ENCODE measurements around the gene OR2T12.
"Not testable (repeated sequence)": the region's sequence is repeated elsewhere in the genome, so short reads cannot be mapped to it uniquely, and the experiment has no call there.

Gene OR2T12, protein sequence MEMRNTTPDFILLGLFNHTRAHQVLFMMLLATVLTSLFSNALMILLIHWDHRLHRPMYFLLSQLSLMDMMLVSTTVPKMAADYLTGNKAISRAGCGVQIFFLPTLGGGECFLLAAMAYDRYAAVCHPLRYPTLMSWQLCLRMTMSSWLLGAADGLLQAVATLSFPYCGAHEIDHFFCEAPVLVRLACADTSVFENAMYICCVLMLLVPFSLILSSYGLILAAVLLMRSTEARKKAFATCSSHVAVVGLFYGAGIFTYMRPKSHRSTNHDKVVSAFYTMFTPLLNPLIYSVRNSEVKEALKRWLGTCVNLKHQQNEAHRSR

GRCh38 chr1:248303324-248303723 is at the start of gene OR2T12:
Gene OR2T12 (minus strand): TSS chr1:248303424. CDS start chr1:248295578, 7,846 bp downstream.
- no peak for DNase-seq

- DNase-seq: no peak
These were observed 45.3 kb upstream of the OR2T12 start, which contains the start of gene OR14C36 for GRCh38 chr1:248348475-248348874. Gene OR14C36 (plus strand): TSS chr1:248348775. CDS start chr1:248348775, 0 bp downstream.

DNA sequence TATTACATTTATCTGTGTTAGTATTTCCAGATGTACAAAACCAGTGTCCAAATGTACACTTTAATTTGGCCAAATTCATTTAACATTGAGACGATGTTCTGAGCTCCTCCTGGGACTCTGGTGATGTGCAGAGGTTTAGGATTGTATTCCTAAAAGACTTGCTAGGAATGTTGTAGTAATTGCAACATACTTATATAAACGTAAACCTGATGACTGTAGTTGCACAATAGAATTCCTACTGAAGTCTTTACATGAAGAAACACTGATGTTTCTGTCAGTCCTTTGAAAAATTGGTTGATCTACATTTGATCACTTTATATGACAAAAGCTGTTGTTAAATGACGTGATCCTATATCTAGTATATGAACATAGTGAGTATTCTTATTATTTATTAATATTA is 40.2 kb upstream of the OR2T12 start:
- no peak for DNase-seq

DNA sequence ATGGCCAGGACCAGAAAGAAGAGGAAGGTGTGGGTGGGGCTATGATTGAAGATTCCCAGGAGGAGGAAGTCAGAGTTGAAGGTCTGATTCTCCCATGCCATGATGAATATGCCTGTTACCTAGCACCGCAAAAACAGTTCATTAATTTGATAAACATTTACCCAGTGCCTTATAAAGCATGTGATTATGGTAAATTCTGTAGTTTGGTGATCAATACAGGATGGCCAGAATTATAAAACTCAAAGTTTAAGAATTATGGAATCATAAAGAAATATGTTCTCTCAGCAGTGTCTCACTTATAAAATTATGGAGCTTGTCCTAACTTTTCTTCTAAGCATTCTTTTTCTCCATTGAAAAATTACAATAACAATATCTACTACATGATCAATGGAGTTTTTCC is 21.2 kb upstream of the OR2T12 start, which contains the start of gene OR2M7:
Gene OR2M7 (minus strand): TSS at position 101 of the 400 bp plus-strand sequence. CDS start 0 bp downstream, at position 101.
- no peak for DNase-seq

- DNase-seq: no peak
These were observed 13.6 kb upstream of the OR2T12 start for GRCh38 chr1:248316796-248317195.

GRCh38 chr1:248306740-248307139 is 3.5 kb upstream of the OR2T12 start:
- not testable (repeated sequence) for DNase-seq

DNA sequence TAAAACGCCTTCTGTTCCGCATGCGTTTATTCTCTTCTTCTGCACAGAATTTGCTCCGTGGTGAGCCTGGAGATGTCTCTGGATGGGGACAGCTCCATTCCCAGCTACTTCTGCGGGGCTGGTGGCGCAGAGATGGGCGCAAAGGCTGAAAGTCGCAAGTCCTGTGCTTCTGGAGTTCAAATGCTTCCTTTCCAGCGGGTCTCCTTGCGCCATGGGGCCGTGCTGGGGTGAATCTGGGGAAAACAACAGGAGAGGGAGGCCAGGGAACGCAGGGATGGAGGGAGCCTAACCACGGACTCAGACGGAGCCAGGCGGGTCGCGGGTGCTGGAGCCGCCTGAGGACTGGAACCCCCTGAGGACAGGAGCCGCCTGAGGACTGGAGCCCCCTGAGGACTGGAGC is 2.9 kb upstream of the OR2T12 start:
- no peak for DNase-seq

GRCh38 chr1:248305672-248306071 is 2.4 kb upstream of the OR2T12 start:
- DNase-seq: not testable (repeated sequence)

DNA sequence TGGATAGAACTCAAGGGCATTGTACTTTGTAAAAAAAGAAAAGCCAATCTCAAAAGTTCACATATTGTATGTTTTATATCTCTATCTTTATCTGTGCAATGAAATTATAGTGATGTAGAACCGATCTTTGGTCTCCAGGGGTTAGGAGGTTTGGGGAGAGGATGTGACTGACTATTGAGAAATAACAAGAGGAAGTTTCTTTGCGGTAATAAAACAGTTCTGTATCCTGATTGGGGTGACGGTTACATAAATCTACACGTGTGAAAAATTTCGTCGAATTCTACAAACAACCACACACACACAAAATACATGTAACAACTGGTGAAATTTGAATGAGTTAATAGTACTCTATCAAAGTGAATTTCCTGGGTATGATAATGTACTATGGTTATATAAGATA is 14.8 kb downstream of the OR2T12 start:
- no peak for DNase-seq

DNA sequence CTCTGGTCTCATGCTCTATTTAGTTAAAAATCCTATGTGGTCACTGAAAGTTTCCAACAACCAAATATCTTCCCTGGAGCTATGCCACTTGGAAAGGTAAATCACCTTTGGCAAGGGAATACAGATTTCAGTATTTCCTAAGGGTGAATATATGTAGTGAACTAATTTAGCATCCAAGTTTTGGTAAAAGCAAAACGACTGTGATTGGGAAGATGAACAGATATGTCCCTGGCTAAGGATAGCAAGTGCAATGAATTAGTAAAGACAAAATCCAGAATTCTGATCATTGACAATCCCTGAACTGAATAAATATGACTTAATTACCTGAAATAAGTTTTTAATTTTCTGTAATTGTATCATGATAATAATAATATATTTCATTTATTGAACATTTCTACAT is 25.3 kb downstream of the OR2T12 start, which contains the start of gene OR2T33:
Gene OR2T33 (minus strand): TSS at position 101 of the 400 bp plus-strand sequence. CDS start 4,162 bp downstream, outside the sequence.
- DNase-seq: no peak

- not testable (repeated sequence) for DNase-seq
These were observed 30.0 kb downstream of the OR2T12 start for GRCh38 chr1:248273225-248273624.

DNA sequence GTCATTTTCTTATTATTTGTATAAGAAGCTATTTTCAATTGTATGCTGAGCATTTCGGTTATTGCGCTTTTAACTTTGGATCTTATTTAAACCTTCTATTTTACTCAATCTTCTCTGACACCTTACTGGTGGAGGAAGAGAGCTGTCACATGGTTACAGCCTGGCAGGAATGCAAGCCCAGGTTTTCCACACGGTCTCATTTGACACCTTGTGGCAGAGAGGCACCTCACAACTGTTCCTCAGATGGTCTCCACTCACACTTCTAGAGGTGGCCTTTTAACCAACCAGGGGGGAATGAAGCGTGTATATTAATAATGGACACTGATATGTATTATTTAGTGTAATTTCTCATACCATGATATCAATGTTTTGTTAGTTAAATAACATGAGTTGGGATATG is 35.0 kb downstream of the OR2T12 start:
- DNase-seq: no peak

DNA sequence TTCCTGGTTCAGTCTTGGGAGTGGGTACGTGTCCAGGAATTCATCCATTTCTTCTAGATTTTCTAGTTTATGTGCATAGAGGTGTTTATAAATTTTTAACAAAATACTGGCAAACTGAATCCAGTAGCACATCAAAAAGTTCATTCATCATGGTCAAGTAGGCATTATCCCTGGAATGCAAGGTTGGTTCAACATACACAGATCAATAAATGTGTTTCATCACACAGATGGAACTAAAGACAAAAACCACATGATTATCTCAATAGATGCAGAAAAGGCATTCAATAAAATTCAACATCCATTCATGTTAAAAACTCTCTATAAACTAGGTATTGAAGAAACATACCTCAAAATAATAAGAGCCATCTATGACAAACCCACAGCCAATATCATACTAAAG is 43.9 kb downstream of the OR2T12 start:
- not testable (repeated sequence) for DNase-seq

DNA sequence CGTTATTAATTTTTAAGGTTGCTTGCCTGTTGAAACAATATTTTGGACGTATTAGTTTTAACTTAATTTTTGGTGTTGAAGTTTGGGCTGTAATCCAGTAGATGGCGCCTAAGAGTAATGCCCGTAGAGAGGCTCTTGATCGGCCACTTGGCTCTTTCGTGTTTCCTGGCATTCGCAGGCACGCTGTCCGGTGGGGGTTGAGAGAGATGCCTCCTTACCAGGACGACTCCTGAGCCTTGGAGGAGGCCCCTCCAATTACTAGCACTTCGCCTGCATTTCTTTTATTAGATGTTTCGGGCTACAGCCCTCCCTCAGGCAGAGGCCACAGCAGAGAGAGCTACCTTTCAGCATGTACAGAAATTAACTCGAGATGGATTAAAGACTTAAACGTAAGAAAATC is 60.0 kb downstream of the OR2T12 start:
- peak; percentile 18 to 27 for DNase-seq

All from NCI-H1930 (cell line).